K562 (cell line): ENCODE measurements around the gene FRYL. TPM values are rescaled to one million over a fixed set of nuclear protein-coding genes. Genes with fewer than 3 reads are reported as not detected.
A peak's percentile ranks its signal among the peaks of the same experiment; 100 is the strongest.

Source experiments
- ATAC-seq: fragments of 200-7000 bp; cut with Tn5 transposase; 3 replicates; pipeline ENCODE4 v1.9.1; 2020; ENCODE audit warnings: moderate library complexity
- BruUV-seq: library from RNA; stranded (reverse); fragments of 400-500 nt; replicated peaks from 2 replicates; lab custom pipeline; 2021; lab: Mats Ljungman, UMichigan
- CTCF ChIA-PET: fragments of 300-600 bp; formaldehyde crosslinking; extraction: SDS; loops from one replicate; lab custom pipeline; 2021; ENCODE audit warnings: low intra/inter-chr PET ratio; lab: Yijun Ruan, JAX
- POLR2A ChIA-PET: fragments of 300-600, 350-650 bp; sonication (Branson Sonifier 250); formaldehyde crosslinking; extraction: SDS; loops from one replicate; lab custom pipeline; 2021; ENCODE audit warnings: antibody characterized with exemption, inconsistent platforms; lab: Yijun Ruan, JAX
- DNase-seq, 4 experiments: peaks; one replicate each; pipeline versions ENCODE4 v3.0.0 to v3.0.0-alpha.2; 2011 to 2018; ENCODE audit warnings: low spot score in 3 of 4, mixed read lengths in 3 of 4; ENCODE audit errors: extremely low read depth in 1 of 4
- FAIRE-seq: peaks from 2 replicates; lab custom pipeline; 2011; peaks lifted over from hg19 to GRCh38; lab: Jason Lieb, UNC
- H2AFZ ChIP-seq: 2 replicates; pipeline ENCODE4 v1.6.0; 2011; ENCODE audit warnings: low read depth, low read length, control low read depth, inconsistent platforms
- H3K27ac ChIP-seq: fragments of 200-600 bp; 3 replicates; pipeline ENCODE4 v1.8.0; 2011; ENCODE audit warnings: low read depth, mild to moderate bottlenecking, control low read depth, inconsistent platforms, low read length, moderate library complexity, mixed read lengths; ENCODE audit errors: extremely low read depth
- H3K27me3 ChIP-seq, 2 experiments: fragments of 300-600 bp in 1 of 2; 2 replicates in 1 of 2; 3 replicates in 1 of 2; pipeline versions ENCODE4 v1.6.0 to v1.8.0; 2011; ENCODE audit warnings: inconsistent platforms in 2 of 2, low read length in 2 of 2, mild to moderate bottlenecking in 1 of 2, mixed read lengths in 1 of 2, moderate library complexity in 1 of 2; ENCODE audit not compliant: control insufficient read depth in 2 of 2, insufficient read depth in 2 of 2
- H3K36me3 ChIP-seq: fragments of 300-600 bp; 3 replicates; pipeline ENCODE4 v1.8.0; 2011; ENCODE audit warnings: mild to moderate bottlenecking, low read length, inconsistent platforms; ENCODE audit not compliant: control insufficient read depth, insufficient read depth
- H3K4me1 ChIP-seq, 2 experiments: fragments of 200-600 bp in 1 of 2; replicated peaks in 1 of 2; 2 replicates in 1 of 2; 3 replicates in 1 of 2; pipeline versions ENCODE4 v1.5.1 to v1.8.0; 2011; ENCODE audit warnings: inconsistent platforms in 2 of 2, low read length in 2 of 2, mild to moderate bottlenecking in 1 of 2, mixed read lengths in 1 of 2, moderate library complexity in 1 of 2; ENCODE audit not compliant: control insufficient read depth in 2 of 2, insufficient read depth in 2 of 2
- H3K4me2 ChIP-seq: 2 replicates; pipeline ENCODE4 v1.6.1; 2011; ENCODE audit warnings: low read length, control low read depth, inconsistent platforms, mixed read lengths; ENCODE audit not compliant: insufficient read depth
- H3K4me3 ChIP-seq: fragments of 200-600 bp; sonication (generic), shearing (Covaris generic); 2 replicates; pipeline ENCODE4 v1.5.1; 2016; ENCODE audit warnings: control low read depth, inconsistent platforms
- H3K79me2 ChIP-seq: fragments of 200-600 bp; 3 replicates; pipeline ENCODE4 v1.8.0; 2011; ENCODE audit warnings: low read length, inconsistent platforms; ENCODE audit not compliant: control insufficient read depth, insufficient read depth
- H3K9ac ChIP-seq, 2 experiments: 2 replicates each; pipeline versions ENCODE4 v1.6.0 to v1.6.1; 2011; ENCODE audit warnings: low read depth in 2 of 2, low read length in 2 of 2, control low read depth in 1 of 2, inconsistent platforms in 1 of 2, mild to moderate bottlenecking in 1 of 2, mixed read lengths in 1 of 2; ENCODE audit not compliant: insufficient read depth in 1 of 2
- H3K9me1 ChIP-seq: one replicate; pipeline ENCODE4 v1.6.0; 2011; ENCODE audit warnings: inconsistent platforms, mild to moderate bottlenecking, low read length, moderate library complexity; ENCODE audit not compliant: control insufficient read depth, insufficient read depth
- H3K9me3 ChIP-seq: replicated peaks from 2 replicates; pipeline ENCODE4 v1.5.1; 2011; ENCODE audit warnings: low read depth, low read length, inconsistent platforms; ENCODE audit not compliant: control insufficient read depth, insufficient read depth
- H4K20me1 ChIP-seq: replicated peaks from 2 replicates; pipeline ENCODE4 v1.6.1; 2011; ENCODE audit warnings: low read length, inconsistent platforms, mixed read lengths; ENCODE audit not compliant: control insufficient read depth, insufficient read depth
- CEBPG ChIP-seq, 3 experiments: fragments of 200-800 bp in 1 of 3; sonication (Bioruptor generic) in 1 of 3; sonication (generic) in 1 of 3; formaldehyde crosslinking in 1 of 3; IDR thresholded peaks in 2 of 3; conservative IDR thresholded peaks in 1 of 3; 2 replicates each; pipeline versions ENCODE4 v1.6.1 to v1.8.0; 2016 to 2022; ENCODE audit warnings: missing compliant biosample characterization in 2 of 3, missing genetic modification characterization in 2 of 3, mild to moderate bottlenecking in 1 of 3, missing genetic modification reagents in 1 of 3
- CHAMP1 ChIP-seq: fragments of 450-650 bp; IDR thresholded peaks from 2 replicates; pipeline ENCODE4 v1.6.1; 2016; ENCODE audit warnings: mild to moderate bottlenecking
- FOXK2 ChIP-seq, 2 experiments: fragments of 450-650 bp; IDR thresholded peaks in 1 of 2; conservative IDR thresholded peaks in 1 of 2; 2 replicates each; pipeline ENCODE4 v1.6.1; 2016; ENCODE audit warnings: low read depth in 2 of 2, mild to moderate bottlenecking in 1 of 2
- HNRNPH1 ChIP-seq: fragments of 200-400 bp; formaldehyde crosslinking; optimal IDR thresholded peaks from 2 replicates; pipeline ENCODE3; 2017; ENCODE audit warnings: low read depth, mild to moderate bottlenecking, low read length, moderate library complexity
- LCOR ChIP-seq: sonication (generic); formaldehyde crosslinking; IDR thresholded peaks from 2 replicates; pipeline ENCODE4 v1.8.0; 2022; ENCODE audit warnings: mild to moderate bottlenecking, missing genetic modification reagents
- MEIS2 ChIP-seq: fragments of 450-650 bp; IDR thresholded peaks from 2 replicates; pipeline ENCODE4 v1.6.1; 2014; ENCODE audit warnings: mild to moderate bottlenecking; ENCODE audit not compliant: partially characterized antibody
- MNT ChIP-seq, 2 experiments: fragments of 450-650 bp; conservative IDR thresholded peaks; 2 replicates each; pipeline ENCODE4 v1.6.1; 2017; ENCODE audit warnings: mild to moderate bottlenecking in 2 of 2, moderate library complexity in 2 of 2
- POLR3A ChIP-seq: IDR thresholded peaks from 2 replicates; pipeline ENCODE4 v1.6.1; 2011; ENCODE audit warnings: borderline replicate concordance, mild to moderate bottlenecking, moderate library complexity; ENCODE audit not compliant: insufficient read length, insufficient read depth; ENCODE audit errors: extremely low read depth
- PRPF4 ChIP-seq: fragments of 200-400 bp; formaldehyde crosslinking; IDR thresholded peaks from one replicate; pipeline ENCODE4 v1.6.1; 2017; ENCODE audit warnings: low read length, low read depth, mild to moderate bottlenecking; ENCODE audit not compliant: insufficient read depth, poor library complexity, severe bottlenecking
- SIN3A ChIP-seq, 2 experiments: fragments of 150-350 bp in 1 of 2; IDR thresholded peaks; 2 replicates each; pipeline ENCODE4 v1.6.1; 2011 to 2016; ENCODE audit warnings: borderline replicate concordance in 2 of 2, low read depth in 2 of 2, low read length in 2 of 2, mild to moderate bottlenecking in 2 of 2, moderate library complexity in 2 of 2; ENCODE audit not compliant: control insufficient read depth in 1 of 2
- SOX6 ChIP-seq: fragments of 450-650 bp; IDR thresholded peaks from 2 replicates; pipeline ENCODE4 v1.6.1; 2014; ENCODE audit warnings: mild to moderate bottlenecking
- SP1 ChIP-seq: sonication (generic); formaldehyde crosslinking; IDR thresholded peaks from 2 replicates; pipeline ENCODE4 v1.8.1; 2022; ENCODE audit warnings: mild to moderate bottlenecking, missing genetic modification reagents
- TCF7L2 ChIP-seq: fragments of 150-350 bp; IDR thresholded peaks from 2 replicates; pipeline ENCODE4 v1.6.1; 2016; ENCODE audit warnings: low read depth, mild to moderate bottlenecking, low read length, moderate library complexity
- ZNF184 ChIP-seq: sonication (generic); formaldehyde crosslinking; IDR thresholded peaks from 2 replicates; pipeline ENCODE4 v1.5.0; 2020; ENCODE audit warnings: missing genetic modification reagents
- ZNF75A ChIP-seq: fragments of 450-650 bp; formaldehyde crosslinking; IDR thresholded peaks from 2 replicates; pipeline ENCODE4 v1.4.0; 2020; ENCODE audit warnings: mild to moderate bottlenecking
- WGBS: fragments of 100-300 bp; shearing (Covaris generic); methylation state at CpG from one replicate; pipeline ENCODE4 v1.1.6; 2016; ENCODE audit warnings: low coverage, mixed read lengths; ENCODE audit not compliant: insufficient coverage; ENCODE audit errors: missing lambda C conversion rate; 5-methylcytosine and 5-hydroxymethylcytosine counted together
- in situ Hi-C: fragments of 300-500 bp; cut with MboI; formaldehyde crosslinking; loops from 4 replicates; pipeline ENCODE4 v1.15.0; 2018; ENCODE audit warnings: inconsistent platforms, mixed read lengths
- intact Hi-C: fragments of 100-400 bp; cut with micrococcal nuclease; formaldehyde crosslinking; loops from 2 replicates; pipeline ENCODE4 v1.14.2; 2022
- polyA plus RNA-seq, 8 experiments: library from polyadenylated mRNA; depleted of rRNA in 4 of 8; stranded (reverse) in 5 of 8; unstranded in 3 of 8; fragments of >200 nt; fragmentation: Nextera tagmentation in 2 of 8; fragmentation: Illumina TruSeq in 1 of 8; extraction: Ambion mirVana in 2 of 8; extraction: Trizol in 1 of 8; gene quantifications; 2 replicates each; pipeline versions ENCODE4 v1.2.1 to v1.2.3, GENCODE V29; 2011 to 2014; ENCODE audit warnings: inconsistent platforms in 1 of 8, missing spikeins in 1 of 8
- total RNA-seq, 7 experiments: library from RNA; depleted of rRNA in 6 of 7; stranded (reverse); fragments of >200 nt in 6 of 7; fragmentation: Illumina TruSeq in 2 of 7; extraction: Trizol in 2 of 7; gene quantifications; 2 replicates each; pipeline versions ENCODE4 v1.2.1 to v1.2.3, GENCODE V29; 2011 to 2021; ENCODE audit warnings: low replicate concordance in 1 of 7

The FRYL gene
- total and polyA plus RNA-seq, 9 of the 15 experiments (the other 6 are each of a cell fraction or from before 2014, with no cell fraction given): 7.2 to 34.9 (median 15.9) TPM

GRCh38 chr4:48778431-48779094 lies 1.5 kb downstream of the FRYL start:
- peaks cover 9 to 20% of the 10 kb centered on the region in 2 experiments for H3K4me1 ChIP-seq
- ChIA-PET CTCF (no interaction called here), POLR2A (interaction anchor here (0.5 to 1.1 kb wide), 6 partner anchors 17 to 158 kb away, joined by 3 read pairs; no protein-coding TSS in a partner anchor)
- peak overlapping the region; percentile 66 to 95 for H3K9ac ChIP-seq
- no peaks in the 10 kb centered on the region for H3K9me1 ChIP-seq
- no peaks in the 10 kb centered on the region for H3K9me3 ChIP-seq
- H4K20me1 ChIP-seq: no peaks in the 10 kb centered on the region; the same call in 1 of the 2 replicates
- H3K36me3 ChIP-seq: no peaks in the 10 kb centered on the region
- no peaks in the 10 kb centered on the region for H3K27me3 ChIP-seq
- H3K4me2 ChIP-seq: peak overlapping the region; percentile 86
- peak overlapping the region; percentile 88 for H3K4me3 ChIP-seq
- FAIRE-seq: peak; percentile 57
- intact Hi-C loops: loop anchor here (1.0 to 5.0 kb wide), 3 partner anchors 51 to 200 kb away; no protein-coding TSS in a partner anchor
- DNase-seq: peak in 2 of 4 experiments; percentile 16 to 23
- WGBS: 2% methylated on average over 8 of the region's 8 CpGs
- BruUV-seq: TSS peak; percentile 59
- peaks cover 62% of the 10 kb centered on the region for H3K79me2 ChIP-seq
- in situ Hi-C loops: no loop called here
- peak overlapping the region; percentile 88 for H3K27ac ChIP-seq
- peak overlapping the region; percentile 82 for H2AFZ ChIP-seq
- ATAC-seq: no peak
- TF ChIP-seq LCOR (no peak), FOXK2 (conservative IDR thresholded peaks at IDR 0.05 in 1 of 2, IDR thresholded peaks at IDR 0.05 in 1 of 2; ENCODE audit: low read depth in 2 of 2) (peak in 1 of 2 experiments; percentile 18; a peak in 1 of 4 replicates), ZNF184 (CRISPR knock-in tag) (no peak), ZNF75A (CRISPR knock-in tag) (no peak), PRPF4 (no peak), SP1 (no peak), POLR3A (no peak), MNT (conservative IDR thresholded peaks at IDR 0.05) (peak; percentile 36 to 71; a peak in 3 of 4 replicates), CEBPG (CRISPR knock-in tag; IDR thresholded peaks at IDR 0.05) (peak; percentile 56), CEBPG (tag; conservative IDR thresholded peaks at IDR 0.05 in 1 of 2, IDR thresholded peaks at IDR 0.05 in 1 of 2) (peak; percentile 79 to 91), HNRNPH1 (no peak), TCF7L2 (no peak), SIN3A (IDR thresholded peaks at IDR 0.05; ENCODE audit: borderline replicate concordance in 2 of 2, control insufficient read depth in 1 of 2, low read depth in 2 of 2, low read length in 2 of 2) (peak in 1 of 2 experiments; percentile 4; a peak in 1 of 4 replicates), SOX6 (0 out of 2 replicates have a peak, but pooled peaks have one; percentile 12), CHAMP1 (no peak), MEIS2 (peak; percentile 20)
